Measurements from ENCODE around the gene NDUFV3.

GRCh38 chr21:42892582-42892930 lies 553 bp upstream of the NDUFV3 start:
- TF ChIP-seq EZH2 (IDR thresholded peaks at IDR 0.05; ENCODE audit: borderline replicate concordance, low read depth, low read length, severe bottlenecking): no peak
- no peak for TF ChIP-seq CTCF (IDR thresholded peaks at IDR 0.05; ENCODE audit: borderline replicate concordance, extremely low read depth, low read length, poor library complexity, severe bottlenecking)
